ENCODE measurements around the gene HTR3C.

GRCh38 chr3:184085389-184085852 lies 32.6 kb downstream of the HTR3C start:
- TF ChIP-seq GATA2 (IDR thresholded peaks at IDR 0.05; ENCODE audit: low read depth, low read length) (no peak), GATA3 (IDR thresholded peaks at IDR 0.05; ENCODE audit: low read depth, low read length) (no peak)

Data from SH-SY5Y (cell line).